Common myeloid progenitor, CD34-positive (primary cell): ENCODE data around the gene EXOC6B.

Source experiments
- CTCF ChIA-PET: fragments of 350-600 bp; sonication (Branson Sonifier 250); formaldehyde crosslinking; loops from one replicate; lab custom pipeline; 2021; ENCODE audit warnings: antibody characterized with exemption; lab: Charles Lee
- POLR2A ChIA-PET: fragments of 350-600 bp; sonication (Branson Sonifier 250); formaldehyde crosslinking; loops from one replicate; lab custom pipeline; 2021; ENCODE audit warnings: antibody characterized with exemption; lab: Charles Lee
- DNase-seq, 3 donors: peaks; one replicate each; pipeline versions ENCODE4 v3.0.0 to v3.0.0-alpha.2; 2013
- H3K27ac ChIP-seq, 2 experiments: 1 replicate in 1 of 2; 2 replicates in 1 of 2; pipeline ENCODE4 v1.7.0; 2013; ENCODE audit warnings: inconsistent platforms in 2 of 2, low read length in 2 of 2, mild to moderate bottlenecking in 2 of 2, low read depth in 1 of 2, moderate library complexity in 1 of 2; ENCODE audit not compliant: severe bottlenecking in 2 of 2, insufficient read depth in 1 of 2, poor library complexity in 1 of 2
- H3K27me3 ChIP-seq, 5 experiments: replicated peaks in 2 of 5; 1 replicate in 3 of 5; 2 replicates in 2 of 5; pipeline versions ENCODE4 v1.6.1 to v1.7.0; 2013; ENCODE audit warnings: low read length in 4 of 5, mild to moderate bottlenecking in 2 of 5, moderate library complexity in 2 of 5, inconsistent platforms in 1 of 5; ENCODE audit not compliant: insufficient read depth in 5 of 5, control insufficient read depth in 4 of 5
- H3K36me3 ChIP-seq, 4 experiments: 1 replicate in 2 of 4; 2 replicates in 2 of 4; pipeline versions ENCODE4 v1.6.1 to v1.7.0; 2013; ENCODE audit warnings: low read length in 3 of 4, control low read depth in 1 of 4, mild to moderate bottlenecking in 1 of 4; ENCODE audit not compliant: control insufficient read depth in 4 of 4, insufficient read depth in 4 of 4
- H3K4me1 ChIP-seq, 4 experiments: 1 replicate in 3 of 4; 2 replicates in 1 of 4; pipeline versions ENCODE4 v1.6.1 to v1.7.1; 2013; ENCODE audit warnings: low read length in 3 of 4, mild to moderate bottlenecking in 3 of 4, control low read depth in 1 of 4, inconsistent platforms in 1 of 4, moderate library complexity in 1 of 4; ENCODE audit not compliant: control insufficient read depth in 4 of 4, insufficient read depth in 4 of 4; ENCODE audit errors: control extremely low read depth in 1 of 4
- H3K4me3 ChIP-seq, 7 experiments: 1 replicate in 4 of 7; 2 replicates in 3 of 7; pipeline versions ENCODE4 v1.5.1 to v1.7.0; 2013; ENCODE audit warnings: mild to moderate bottlenecking in 7 of 7, low read length in 6 of 7, moderate library complexity in 6 of 7, inconsistent platforms in 2 of 7, low read depth in 2 of 7, control low read depth in 1 of 7; ENCODE audit not compliant: insufficient read depth in 4 of 7, control insufficient read depth in 1 of 7; ENCODE audit errors: extremely low read depth in 1 of 7
- H3K9me3 ChIP-seq, 5 experiments: 1 replicate in 4 of 5; 2 replicates in 1 of 5; pipeline versions ENCODE4 v1.6.1 to v1.7.1; 2013; ENCODE audit warnings: low read length in 4 of 5, mild to moderate bottlenecking in 2 of 5, inconsistent platforms in 1 of 5, low read depth in 1 of 5, moderate library complexity in 1 of 5; ENCODE audit not compliant: control insufficient read depth in 4 of 5, insufficient read depth in 2 of 5; ENCODE audit errors: control extremely low read depth in 1 of 5
- WGBS: methylation state at CpG from one replicate; pipeline ENCODE4 v1.1.5; 2013; ENCODE audit not compliant: insufficient coverage; 5-methylcytosine and 5-hydroxymethylcytosine counted together

The EXOC6B gene

DNA sequence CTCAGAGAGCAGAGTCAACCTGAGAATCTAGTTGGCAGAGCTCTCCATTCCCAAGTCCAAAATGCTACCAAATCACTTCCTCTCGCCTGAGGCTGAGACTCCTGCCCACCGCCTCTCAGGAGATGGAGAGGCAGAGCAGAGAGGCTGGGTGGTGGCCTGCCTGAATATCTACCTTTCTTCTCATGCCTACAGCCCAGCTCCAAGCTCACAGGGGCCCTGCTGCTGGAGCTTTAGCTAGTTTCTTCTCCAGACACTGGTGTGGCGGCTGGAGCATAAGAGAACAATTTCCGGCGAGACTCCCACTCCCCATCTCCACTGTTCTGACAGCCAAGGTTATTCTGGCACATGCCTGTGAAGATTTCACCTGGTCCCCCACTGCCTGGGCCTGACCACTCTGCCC is 670.1 kb downstream of the EXOC6B start:
- 100% methylated on average over 5 of the region's 5 CpGs for WGBS
- H3K4me1 ChIP-seq, result no peaks in the 10 kb centered on the region
- no peaks in the 10 kb centered on the region for H3K36me3 ChIP-seq
- no peaks in the 10 kb centered on the region for H3K9me3 ChIP-seq
- ChIA-PET POLR2A (no interaction called here), CTCF (interaction anchor here (0.6 to 1.8 kb wide), 2 partner anchors 19 to 417 kb away, joined by 3 to 4 read pairs; no protein-coding TSS in a partner anchor)
- peaks cover 0 to 39% (median 25%) of the 10 kb centered on the region in 5 experiments for H3K27me3 ChIP-seq
- no peak overlapping the region for H3K27ac ChIP-seq
- H3K4me3 ChIP-seq, result no peak overlapping the region
- DNase-seq, result no peak

DNA sequence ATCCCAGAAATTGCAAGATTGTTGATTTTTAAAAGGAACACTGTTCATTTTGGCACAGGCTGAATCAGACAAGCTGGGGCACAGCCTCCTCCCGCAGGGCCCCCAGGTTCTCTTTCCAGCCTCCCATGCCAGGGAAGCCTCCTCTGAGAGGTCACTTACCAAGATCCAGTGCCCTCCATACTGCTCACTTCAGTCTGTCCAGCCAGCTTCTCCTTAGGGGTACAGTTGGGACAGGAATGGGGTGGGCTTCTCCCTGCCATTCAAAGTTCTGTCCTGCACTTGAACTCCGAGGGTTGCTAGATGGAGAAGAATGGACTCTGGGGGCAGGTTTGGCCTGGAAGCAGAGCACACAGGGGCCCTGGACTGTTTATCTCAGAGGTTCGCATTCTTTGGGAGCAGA is 670.7 kb downstream of the EXOC6B start:
- CTCF ChIA-PET, result no interaction called here
- Histone ChIP-seq H3K9me3 (no peaks in the 10 kb centered on the region), H3K36me3 (no peaks in the 10 kb centered on the region), H3K27ac (no peak overlapping the region), H3K4me3 (no peak overlapping the region), H3K27me3 (peaks cover 0 to 45% (median 29%) of the 10 kb centered on the region in 5 experiments), H3K4me1 (peaks cover 0 to 4% (median 1%) of the 10 kb centered on the region in 4 experiments)
- DNase-seq, result no peak
- 92% methylated on average over 3 of the region's 3 CpGs for WGBS
- POLR2A ChIA-PET, result no interaction called here

DNA sequence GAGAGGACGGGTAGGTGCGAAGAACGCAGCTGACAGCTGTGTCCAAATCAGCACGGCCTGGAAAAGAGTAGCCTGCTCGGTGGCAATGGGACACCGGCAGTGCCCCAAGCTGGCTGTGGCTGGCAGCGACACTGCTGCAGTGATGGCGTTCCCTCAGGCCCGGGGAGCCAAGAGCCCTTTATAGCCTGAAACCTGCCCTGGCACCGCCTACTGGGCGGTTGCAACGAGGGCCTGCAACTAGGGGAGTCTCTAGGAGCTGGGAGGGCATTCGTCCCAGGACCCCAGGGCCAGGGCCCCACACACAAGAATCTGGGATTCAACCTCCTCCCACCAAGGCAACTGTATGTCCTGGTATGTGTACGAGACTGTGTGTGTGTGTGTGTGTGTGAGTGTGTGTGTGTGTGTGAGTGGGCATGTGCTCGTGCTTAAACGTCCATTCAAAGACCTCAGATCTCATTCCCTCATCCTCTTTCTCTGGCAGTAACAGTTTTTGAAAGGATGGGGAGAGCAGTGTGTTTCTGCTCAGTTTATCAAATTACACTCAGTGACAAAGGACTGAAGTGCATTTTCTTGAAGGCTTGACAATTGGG is 671.4 kb downstream of the EXOC6B start:
- DNase-seq, result no peak
- H3K27ac ChIP-seq, result no peak overlapping the region
- ChIA-PET CTCF (interaction anchor here (1.3 kb wide), 1 partner anchor 602 kb away, joined by 3 read pairs; no protein-coding TSS in a partner anchor), POLR2A (no interaction called here)
- H3K27me3 ChIP-seq, result peaks cover 0 to 52% (median 34%) of the 10 kb centered on the region in 5 experiments
- H3K4me3 ChIP-seq, result no peak overlapping the region
- 93% methylated on average over 13 of the region's 16 CpGs for WGBS
- H3K9me3 ChIP-seq, result no peaks in the 10 kb centered on the region
- no peaks in the 10 kb centered on the region for H3K36me3 ChIP-seq
- peaks cover 0 to 10% (median 5%) of the 10 kb centered on the region in 4 experiments for H3K4me1 ChIP-seq

DNA sequence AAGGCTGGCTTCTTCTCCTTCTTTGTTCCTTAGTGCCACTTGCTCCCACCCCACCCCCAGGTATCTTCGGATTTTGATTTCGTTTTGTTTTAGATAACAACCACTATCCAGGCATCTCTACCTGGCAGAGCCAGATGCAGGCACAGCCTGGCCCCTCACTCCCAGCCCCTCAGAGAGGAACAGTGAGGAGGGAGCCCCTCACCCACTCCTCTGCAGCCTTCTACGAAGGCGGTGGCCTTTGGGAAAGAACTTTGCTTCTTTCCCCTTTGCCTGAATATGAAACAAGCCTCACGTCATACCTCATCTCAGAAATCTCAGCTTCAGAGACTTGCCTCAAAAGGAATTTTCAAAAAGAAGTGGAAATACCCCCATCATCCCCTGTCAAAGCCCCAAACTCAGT is 671.9 kb downstream of the EXOC6B start:
- POLR2A ChIA-PET, result no interaction called here
- 100% methylated on average over 3 of the region's 5 CpGs for WGBS
- Histone ChIP-seq H3K36me3 (no peaks in the 10 kb centered on the region), H3K9me3 (no peaks in the 10 kb centered on the region), H3K27ac (no peak overlapping the region), H3K4me3 (no peak overlapping the region), H3K4me1 (peaks cover 0 to 16% (median 10%) of the 10 kb centered on the region in 4 experiments), H3K27me3 (peaks cover 0 to 57% (median 38%) of the 10 kb centered on the region in 5 experiments)
- DNase-seq, result no peak
- CTCF ChIA-PET, result interaction anchor here (1.3 kb wide), 1 partner anchor 602 kb away, joined by 3 read pairs; no protein-coding TSS in a partner anchor

- H3K36me3 ChIP-seq, result no peaks in the 10 kb centered on the region
- H3K9me3 ChIP-seq, result no peaks in the 10 kb centered on the region
- H3K4me3 ChIP-seq, result no peak overlapping the region
- CTCF ChIA-PET, result interaction anchor here (0.9 to 4.9 kb wide), 7 partner anchors 10 to 643 kb away, joined by 3 to 52 read pairs (median 3); no protein-coding TSS in a partner anchor
- H3K27me3 ChIP-seq, result peaks cover 0 to 62% (median 39%) of the 10 kb centered on the region in 5 experiments
- WGBS, result 96% methylated on average over 13 of the region's 18 CpGs
- no peak for DNase-seq
- peaks cover 0 to 18% (median 14%) of the 10 kb centered on the region in 4 experiments for H3K4me1 ChIP-seq
- H3K27ac ChIP-seq, result no peak overlapping the region
- POLR2A ChIA-PET, result no interaction called here
Measured at GRCh38 chr2:72153026-72153791, 672.6 kb downstream of the EXOC6B start.

- Histone ChIP-seq H3K27ac (no peak overlapping the region), H3K36me3 (no peaks in the 10 kb centered on the region), H3K9me3 (peaks cover 0 to 5% (median 0%) of the 10 kb centered on the region in 5 experiments), H3K4me3 (no peak overlapping the region), H3K4me1 (peaks cover 0 to 39% (median 26%) of the 10 kb centered on the region in 4 experiments), H3K27me3 (peaks cover 0 to 83% (median 46%) of the 10 kb centered on the region in 5 experiments)
- DNase-seq, result no peak
- ChIA-PET CTCF (interaction anchor here (0.7 to 4.9 kb wide), 17 partner anchors 8 to 612 kb away, joined by 3 to 52 read pairs (median 4); no protein-coding TSS in a partner anchor), POLR2A (interaction anchor here (0.7 kb wide), 1 partner anchor 116 kb away, joined by 3 read pairs; no protein-coding TSS in a partner anchor)
- no CpG with 5 or more reads among the region's 2 CpGs for WGBS
Measured at GRCh38 chr2:72150861-72151356, 674.9 kb downstream of the EXOC6B start.
